Measurements from ENCODE around the gene KRTAP3-2.

Gene KRTAP3-2

GRCh38 chr17:40978575-40979151, 21.0 kb downstream of the KRTAP3-2 start:
- Histone ChIP-seq H3K9ac (no peak overlapping the region), H3K4me1 (ENCODE audit: low read depth, poor library complexity, severe bottlenecking) (no peaks in the 10 kb centered on the region), H3K27me3 (ENCODE audit: insufficient read depth, low read depth) (no peaks in the 10 kb centered on the region), H2AFZ (ENCODE audit: low read depth) (no peak overlapping the region), H4K20me1 (ENCODE audit: insufficient read depth) (no peaks in the 10 kb centered on the region), H3K79me2 (ENCODE audit: insufficient read depth, low read depth) (no peaks in the 10 kb centered on the region), H3K4me2 (no peak overlapping the region), H3K4me3 (IDR thresholded peaks at IDR 0.05; ENCODE audit: insufficient read depth, low read depth, low read length) (no peak overlapping the region), H3K27ac (no peak overlapping the region), H3K36me3 (ENCODE audit: insufficient read depth) (no peaks in the 10 kb centered on the region)
- no peak for TF ChIP-seq CTCF (conservative IDR thresholded peaks at IDR 0.05; ENCODE audit: low read depth, low read length)

GRCh38 chr17:40975516-40975915, 24.2 kb downstream of the KRTAP3-2 start:
- no peak for TF ChIP-seq CTCF (conservative IDR thresholded peaks at IDR 0.05; ENCODE audit: low read depth, low read length)
- H4K20me1 ChIP-seq (ENCODE audit: insufficient read depth): no peaks in the 10 kb centered on the region
- no peak overlapping the region for H3K4me2 ChIP-seq
- no peaks in the 10 kb centered on the region for H3K27me3 ChIP-seq (ENCODE audit: insufficient read depth, low read depth)
- no peak overlapping the region for H3K9ac ChIP-seq
- no peaks in the 10 kb centered on the region for H3K79me2 ChIP-seq (ENCODE audit: insufficient read depth, low read depth)
- H3K27ac ChIP-seq: no peak overlapping the region
- no peaks in the 10 kb centered on the region for H3K36me3 ChIP-seq (ENCODE audit: insufficient read depth)
- no peak overlapping the region for H3K4me3 ChIP-seq (IDR thresholded peaks at IDR 0.05; ENCODE audit: insufficient read depth, low read depth, low read length)
- H3K4me1 ChIP-seq (ENCODE audit: low read depth, poor library complexity, severe bottlenecking): no peaks in the 10 kb centered on the region
- no peak overlapping the region for H2AFZ ChIP-seq (ENCODE audit: low read depth)

GRCh38 chr17:40974366-40974765, 25.3 kb downstream of the KRTAP3-2 start:
- H3K4me2 ChIP-seq: no peak overlapping the region
- H3K79me2 ChIP-seq (ENCODE audit: insufficient read depth, low read depth): no peaks in the 10 kb centered on the region
- no peaks in the 10 kb centered on the region for H3K4me1 ChIP-seq (ENCODE audit: low read depth, poor library complexity, severe bottlenecking)
- no peaks in the 10 kb centered on the region for H4K20me1 ChIP-seq (ENCODE audit: insufficient read depth)
- no peak overlapping the region for H2AFZ ChIP-seq (ENCODE audit: low read depth)
- no peak overlapping the region for H3K4me3 ChIP-seq (IDR thresholded peaks at IDR 0.05; ENCODE audit: insufficient read depth, low read depth, low read length)
- TF ChIP-seq CTCF (conservative IDR thresholded peaks at IDR 0.05; ENCODE audit: low read depth, low read length): no peak
- no peaks in the 10 kb centered on the region for H3K36me3 ChIP-seq (ENCODE audit: insufficient read depth)
- no peak overlapping the region for H3K27ac ChIP-seq
- no peak overlapping the region for H3K9ac ChIP-seq
- H3K27me3 ChIP-seq (ENCODE audit: insufficient read depth, low read depth): no peaks in the 10 kb centered on the region

GRCh38 chr17:40967582-40967981, 32.1 kb downstream of the KRTAP3-2 start:
- Histone ChIP-seq H4K20me1 (ENCODE audit: insufficient read depth) (no peaks in the 10 kb centered on the region), H3K79me2 (ENCODE audit: insufficient read depth, low read depth) (no peaks in the 10 kb centered on the region), H3K4me2 (no peak overlapping the region), H2AFZ (ENCODE audit: low read depth) (no peak overlapping the region), H3K27ac (no peak overlapping the region), H3K36me3 (ENCODE audit: insufficient read depth) (no peaks in the 10 kb centered on the region), H3K9ac (no peak overlapping the region), H3K27me3 (ENCODE audit: insufficient read depth, low read depth) (no peaks in the 10 kb centered on the region), H3K4me3 (IDR thresholded peaks at IDR 0.05; ENCODE audit: insufficient read depth, low read depth, low read length) (no peak overlapping the region), H3K4me1 (ENCODE audit: low read depth, poor library complexity, severe bottlenecking) (no peaks in the 10 kb centered on the region)
- no peak for TF ChIP-seq CTCF (conservative IDR thresholded peaks at IDR 0.05; ENCODE audit: low read depth, low read length)

Measured in KMS-11 (cell line).